Cardiac muscle cell (in vitro differentiated cells and primary cell): Measurements from ENCODE around the gene RAI1. TPM values are rescaled to one million over a fixed set of nuclear protein-coding genes. Genes with fewer than 3 reads are reported as not detected.

Experiments used
- DNase-seq, 2 donors: peaks; one replicate each; pipeline versions ENCODE4 v3.0.0 to v3.0.0-alpha.2; 2010 to 2017; ENCODE audit warnings: low read depth in 1 of 2, low spot score in 1 of 2
- H3K27ac ChIP-seq: fragments of 200-600 bp; sonication (generic); 2 replicates; pipeline ENCODE4 v1.5.1; 2016
- H3K27me3 ChIP-seq: fragments of 200-600 bp; sonication (generic); 2 replicates; pipeline ENCODE4 v1.6.0; 2016; ENCODE audit warnings: control low read depth
- H3K36me3 ChIP-seq: fragments of 200-600 bp; sonication (generic); 2 replicates; pipeline ENCODE4 v1.5.1; 2016; ENCODE audit warnings: control low read depth
- H3K4me1 ChIP-seq: fragments of 200-600 bp; sonication (generic); 2 replicates; pipeline ENCODE4 v1.8.1; 2017; ENCODE audit warnings: low read depth, mild to moderate bottlenecking, mixed run types
- H3K4me3 ChIP-seq: fragments of 200-600 bp; sonication (generic); 2 replicates; pipeline ENCODE4 v1.5.1; 2016; ENCODE audit warnings: mild to moderate bottlenecking
- H3K9me3 ChIP-seq: fragments of 200-600 bp; sonication (generic); 2 replicates; pipeline ENCODE4 v1.5.1; 2017; ENCODE audit warnings: low read depth, mild to moderate bottlenecking, control low read depth
- CTCF ChIP-seq: IDR thresholded peaks from 2 replicates; pipeline ENCODE4 v1.5.1; 2012; ENCODE audit warnings: low read depth, mild to moderate bottlenecking, low read length
- polyA plus RNA-seq: library from polyadenylated mRNA; unstranded; fragments of >200 nt; fragmentation: Nextera tagmentation; extraction: Ambion mirVana; gene quantifications from 2 replicates; pipeline ENCODE4 v1.2.1, GENCODE V29; 2016
- total RNA-seq: library from RNA; depleted of rRNA; stranded (reverse); fragments of >200 nt; gene quantifications from 2 replicates; pipeline ENCODE4 v1.2.3, GENCODE V29; 2016

RAI1 gene
- total and polyA plus RNA-seq, 2 experiments from 2014 or later: 20.2 to 46.2 TPM

- Histone ChIP-seq H3K36me3 (no peaks in the 10 kb centered on the region), H3K27ac (no peak overlapping the region), H3K27me3 (peaks cover 21% of the 10 kb centered on the region), H3K4me3 (no peak overlapping the region), H3K4me1 (no peaks in the 10 kb centered on the region), H3K9me3 (no peaks in the 10 kb centered on the region)
- no peak for TF ChIP-seq CTCF
- no peak for DNase-seq
These were observed 38.8 kb downstream of the RAI1 start for GRCh38 chr17:17719966-17720543.

GRCh38 chr17:17721140-17721668 is 39.9 kb downstream of the RAI1 start:
- no peak for DNase-seq
- Histone ChIP-seq H3K36me3 (no peaks in the 10 kb centered on the region), H3K9me3 (no peaks in the 10 kb centered on the region), H3K4me3 (no peak overlapping the region), H3K27ac (no peak overlapping the region), H3K4me1 (peaks cover 6% of the 10 kb centered on the region), H3K27me3 (peaks cover 21% of the 10 kb centered on the region)
- TF ChIP-seq CTCF: no peak

- Histone ChIP-seq H3K36me3 (no peaks in the 10 kb centered on the region), H3K27ac (no peak overlapping the region), H3K27me3 (peaks cover 21% of the 10 kb centered on the region), H3K9me3 (no peaks in the 10 kb centered on the region), H3K4me1 (peaks cover 6% of the 10 kb centered on the region), H3K4me3 (peak overlapping the region; percentile 90)
- TF ChIP-seq CTCF: no peak
- DNase-seq: peak in 1 of 2 donors; percentile 39
These were observed 41.0 kb downstream of the RAI1 start for GRCh38 chr17:17722081-17722905.

- DNase-seq: no peak
- peaks cover 21% of the 10 kb centered on the region for H3K27me3 ChIP-seq
- no peak for TF ChIP-seq CTCF
- H3K36me3 ChIP-seq: no peaks in the 10 kb centered on the region
- no peak overlapping the region for H3K27ac ChIP-seq
- no peaks in the 10 kb centered on the region for H3K9me3 ChIP-seq
- H3K4me3 ChIP-seq: peak overlapping the region; percentile 90
- H3K4me1 ChIP-seq: peaks cover 6% of the 10 kb centered on the region
These were observed 41.7 kb downstream of the RAI1 start for GRCh38 chr17:17722906-17723353.

- no peaks in the 10 kb centered on the region for H3K36me3 ChIP-seq
- H3K27ac ChIP-seq: peak overlapping the region; percentile 33
- H3K4me3 ChIP-seq: peak overlapping the region; percentile 90
- DNase-seq: peak; percentile 69 to 83
- H3K9me3 ChIP-seq: no peaks in the 10 kb centered on the region
- no peak for TF ChIP-seq CTCF
- H3K27me3 ChIP-seq: peaks cover 18% of the 10 kb centered on the region
- peaks cover 6% of the 10 kb centered on the region for H3K4me1 ChIP-seq
These were observed 42.4 kb downstream of the RAI1 start for GRCh38 chr17:17723354-17724261.
